Measurements from ENCODE around the gene FBLIM1.

The FBLIM1 gene

DNA sequence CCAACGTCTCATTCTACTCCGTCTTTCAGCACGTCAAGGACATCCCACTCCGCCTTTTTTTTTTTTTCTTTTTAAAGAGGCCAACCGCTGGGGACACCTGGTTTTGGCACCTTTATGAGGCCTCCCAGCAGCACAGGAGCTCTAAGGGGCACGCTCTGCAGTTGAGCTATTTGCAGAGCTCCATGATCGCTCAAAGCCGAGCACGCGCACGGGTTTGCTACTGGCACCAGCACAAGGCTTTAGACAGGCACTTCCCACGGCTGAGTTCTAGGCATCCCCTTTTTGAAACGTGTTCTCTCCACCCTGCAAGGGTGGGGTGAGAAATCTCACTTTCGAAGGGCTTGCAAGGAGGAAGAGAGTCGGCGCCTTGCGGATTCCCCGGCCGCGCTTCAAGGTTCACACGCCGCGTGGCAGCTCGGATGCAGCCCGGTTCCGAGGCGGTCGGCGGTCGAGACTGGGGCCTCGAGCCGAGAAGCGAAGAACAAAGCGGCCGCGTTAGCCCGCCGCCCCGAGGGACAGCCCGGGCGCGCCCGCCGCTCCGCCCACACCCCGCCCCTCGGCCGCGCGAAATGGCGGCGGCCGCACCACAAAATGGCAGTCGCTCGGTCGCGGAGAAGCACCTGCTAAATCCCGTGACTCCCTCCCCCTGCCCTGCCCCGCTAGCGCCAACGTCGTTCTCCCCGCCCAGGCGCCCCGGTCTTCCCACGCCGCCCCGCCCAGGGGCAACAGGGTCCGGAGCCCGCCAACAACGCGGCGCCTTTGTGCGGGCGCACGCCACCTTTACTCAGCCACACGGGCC is 76.0 kb downstream of the FBLIM1 start:
- H3K27ac ChIP-seq = peak overlapping the region; percentile 91
- H3K4me3 ChIP-seq (ENCODE audit: low read depth, low read length) = peak overlapping the region; percentile 76
- TF ChIP-seq, protein P1, sequence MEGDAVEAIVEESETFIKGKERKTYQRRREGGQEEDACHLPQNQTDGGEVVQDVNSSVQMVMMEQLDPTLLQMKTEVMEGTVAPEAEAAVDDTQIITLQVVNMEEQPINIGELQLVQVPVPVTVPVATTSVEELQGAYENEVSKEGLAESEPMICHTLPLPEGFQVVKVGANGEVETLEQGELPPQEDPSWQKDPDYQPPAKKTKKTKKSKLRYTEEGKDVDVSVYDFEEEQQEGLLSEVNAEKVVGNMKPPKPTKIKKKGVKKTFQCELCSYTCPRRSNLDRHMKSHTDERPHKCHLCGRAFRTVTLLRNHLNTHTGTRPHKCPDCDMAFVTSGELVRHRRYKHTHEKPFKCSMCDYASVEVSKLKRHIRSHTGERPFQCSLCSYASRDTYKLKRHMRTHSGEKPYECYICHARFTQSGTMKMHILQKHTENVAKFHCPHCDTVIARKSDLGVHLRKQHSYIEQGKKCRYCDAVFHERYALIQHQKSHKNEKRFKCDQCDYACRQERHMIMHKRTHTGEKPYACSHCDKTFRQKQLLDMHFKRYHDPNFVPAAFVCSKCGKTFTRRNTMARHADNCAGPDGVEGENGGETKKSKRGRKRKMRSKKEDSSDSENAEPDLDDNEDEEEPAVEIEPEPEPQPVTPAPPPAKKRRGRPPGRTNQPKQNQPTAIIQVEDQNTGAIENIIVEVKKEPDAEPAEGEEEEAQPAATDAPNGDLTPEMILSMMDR (IDR thresholded peaks at IDR 0.05; ENCODE audit: low read depth, low read length, missing control alignments) = no peak
- peak; percentile 87 for DNase-seq
- no peaks in the 10 kb centered on the region for H3K27me3 ChIP-seq (replicated peaks)
- in situ Hi-C loops (cut with HindIII; ENCODE audit: low pct_ligation_motif_present, low sequenced_read_pairs) = no loop called here
- H3K36me3 ChIP-seq (replicated peaks) = no peaks in the 10 kb centered on the region

DNA sequence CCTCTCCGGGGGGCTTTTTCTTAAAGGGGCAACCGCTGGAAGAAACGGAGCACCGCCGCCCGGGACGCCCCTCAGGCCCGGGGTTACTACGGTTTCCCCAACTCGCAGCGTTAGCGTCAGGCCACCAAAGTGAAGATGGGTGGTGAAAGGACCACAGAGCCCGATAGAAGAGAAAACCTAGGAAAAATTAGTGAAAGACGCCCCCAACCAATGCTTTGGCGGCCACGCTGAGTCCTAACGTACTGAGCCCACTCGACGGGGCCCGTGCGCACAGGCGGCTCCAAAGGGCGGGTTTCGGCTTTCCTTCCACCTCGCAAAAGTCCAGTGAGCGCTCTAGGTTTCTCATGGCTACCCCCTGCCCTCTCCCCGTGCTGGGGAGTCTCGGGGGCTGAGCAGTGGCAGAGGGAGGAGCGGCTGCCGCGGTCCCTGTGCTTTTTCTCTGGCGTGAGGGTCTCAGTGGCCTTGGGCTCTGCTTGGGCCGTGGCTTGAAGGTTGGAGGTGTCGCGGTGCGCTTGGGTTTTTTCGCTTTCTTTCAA is 76.7 kb downstream of the FBLIM1 start:
- Histone ChIP-seq H3K27me3 (replicated peaks) (no peaks in the 10 kb centered on the region), H3K36me3 (replicated peaks) (no peaks in the 10 kb centered on the region), H3K4me3 (ENCODE audit: low read depth, low read length) (peak overlapping the region; percentile 76), H3K27ac (peak overlapping the region; percentile 91)
- no peak for DNase-seq
- TF ChIP-seq, protein P1 (IDR thresholded peaks at IDR 0.05; ENCODE audit: low read depth, low read length, missing control alignments) = no peak
- in situ Hi-C loops (cut with HindIII; ENCODE audit: low pct_ligation_motif_present, low sequenced_read_pairs) = no loop called here

DNA sequence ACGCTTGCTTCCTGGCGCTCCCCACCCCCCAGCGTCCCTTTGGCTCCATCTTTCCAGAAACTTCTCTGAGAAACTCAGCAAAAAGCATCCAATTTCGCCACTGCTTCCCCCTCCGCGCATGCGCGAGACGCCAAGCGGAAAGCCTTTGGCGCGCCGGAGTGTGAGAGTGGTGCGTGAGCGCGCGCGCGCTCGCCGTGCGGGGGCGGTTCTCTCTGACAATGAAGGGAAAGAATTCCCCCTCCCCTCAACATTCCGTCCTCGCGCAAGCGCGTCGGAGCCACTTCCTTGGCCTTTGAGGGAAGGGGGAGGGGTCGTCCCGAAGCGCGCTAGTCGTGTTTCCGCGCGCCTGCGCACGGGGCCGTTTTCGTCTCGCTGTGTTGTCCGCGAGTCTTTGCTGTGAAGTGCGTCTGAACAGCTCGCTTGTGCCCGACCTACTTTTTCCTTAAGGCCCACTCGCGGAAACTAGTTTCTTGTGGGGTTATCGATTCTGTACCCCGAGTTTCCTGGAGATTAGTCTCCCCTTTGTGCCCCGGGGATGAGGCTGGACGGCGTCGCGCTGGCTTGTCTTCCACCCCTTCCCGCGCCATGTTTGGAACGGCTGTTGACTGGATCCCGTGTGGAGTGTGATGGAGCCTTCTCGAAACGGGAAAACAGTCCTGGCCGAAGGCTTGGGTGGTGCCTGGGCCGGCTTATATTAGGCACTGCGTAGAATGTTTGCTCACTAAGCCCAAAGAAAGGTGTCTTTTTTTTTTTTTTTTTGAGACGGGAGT is 77.3 kb downstream of the FBLIM1 start:
- H3K27ac ChIP-seq = peak overlapping the region; percentile 91
- TF ChIP-seq, protein P1 (IDR thresholded peaks at IDR 0.05; ENCODE audit: low read depth, low read length, missing control alignments) = no peak
- peak overlapping the region; percentile 76 for H3K4me3 ChIP-seq (ENCODE audit: low read depth, low read length)
- DNase-seq = peak; percentile 99
- no peaks in the 10 kb centered on the region for H3K27me3 ChIP-seq (replicated peaks)
- in situ Hi-C loops (cut with HindIII; ENCODE audit: low pct_ligation_motif_present, low sequenced_read_pairs) = no loop called here
- no peaks in the 10 kb centered on the region for H3K36me3 ChIP-seq (replicated peaks)
